Mesothelial cell of epicardium (in vitro differentiated cells): ENCODE data around the gene ATP5F1B. TPM values are rescaled to one million over a fixed set of nuclear protein-coding genes. Genes with fewer than 3 reads are reported as not detected.
A peak's percentile ranks its signal among the peaks of the same experiment; 100 is the strongest.

ENCODE experiments used
- DNase-seq, 2 experiments: peaks; one replicate each; pipeline ENCODE4 v3.0.0; 2021; ENCODE audit warnings: low spot score in 2 of 2; ENCODE audit not compliant: unreplicated experiment in 2 of 2
- H3K27ac Mint-ChIP-seq: 2 replicates; pipeline ENCODE4 v1.8.0; 2021; ENCODE audit warnings: mixed read lengths
- H3K27me3 Mint-ChIP-seq: 2 replicates; pipeline ENCODE4 v1.8.0; 2021; ENCODE audit warnings: low read depth, mixed read lengths
- H3K36me3 Mint-ChIP-seq: 2 replicates; pipeline ENCODE4 v1.8.0; 2021; ENCODE audit warnings: mixed read lengths
- H3K4me1 Mint-ChIP-seq: 2 replicates; pipeline ENCODE4 v1.8.0; 2021; ENCODE audit warnings: mixed read lengths
- H3K4me3 Mint-ChIP-seq: 2 replicates; pipeline ENCODE4 v1.8.0; 2021; ENCODE audit warnings: mild to moderate bottlenecking, moderate library complexity, mixed read lengths
- H3K9me3 Mint-ChIP-seq: 2 replicates; pipeline ENCODE4 v1.8.0; 2021; ENCODE audit warnings: mixed read lengths
- total RNA-seq: library from RNA; stranded (reverse); gene quantifications from 3 replicates; pipeline ENCODE4 v1.2.1, GENCODE V29; 2021
- TF ChIP-seq, protein P1 (sequence below): fragments of 200-600 bp; sonication (generic); IDR thresholded peaks from one replicate; pipeline ENCODE4 v1.5.0; 2021; ENCODE audit warnings: antibody characterized with exemption; ENCODE audit not compliant: unreplicated experiment

The ATP5F1B gene
- total RNA-seq, 1 donor from 2014 or later: 361 TPM

DNA sequence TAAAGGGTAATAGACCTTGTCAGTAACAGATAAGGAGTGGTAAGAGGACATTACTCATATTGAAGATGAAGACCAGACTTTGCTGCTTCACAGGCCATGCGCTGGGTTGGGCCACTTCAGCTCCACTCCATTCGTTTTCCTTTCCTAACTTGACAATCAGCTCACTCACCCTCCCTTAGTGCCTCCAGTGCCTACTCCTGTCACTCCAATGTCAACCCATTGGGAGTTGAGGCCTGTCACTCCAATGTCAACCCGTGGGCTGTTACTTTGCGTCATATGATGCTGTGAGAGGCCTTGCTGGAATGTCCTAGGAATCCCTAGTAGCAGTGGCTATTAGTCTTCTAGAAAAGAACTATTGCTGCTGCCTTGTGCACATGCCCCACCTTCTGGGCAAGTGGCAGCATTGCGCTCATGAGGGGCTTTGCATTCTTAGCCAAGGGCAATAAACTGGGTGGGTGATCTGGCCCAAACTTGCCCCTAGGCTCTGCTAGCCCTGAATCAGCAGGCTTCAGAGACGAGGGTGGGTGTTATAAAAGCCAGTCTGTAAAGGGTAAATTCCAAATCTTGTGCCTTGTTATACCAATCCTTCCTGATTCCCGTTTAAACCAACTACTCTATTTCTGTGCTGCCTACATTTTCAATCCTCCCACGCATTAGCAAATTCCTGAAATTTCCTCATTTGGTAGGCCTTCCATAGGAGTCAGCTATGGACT, 51.7 kb downstream of the ATP5F1B start:
- H3K36me3 Mint-ChIP-seq: peaks cover 16% of the 10 kb centered on the region
- H3K27ac Mint-ChIP-seq: peak overlapping the region; percentile 92
- no peaks in the 10 kb centered on the region for H3K27me3 Mint-ChIP-seq
- TF ChIP-seq, protein P1, sequence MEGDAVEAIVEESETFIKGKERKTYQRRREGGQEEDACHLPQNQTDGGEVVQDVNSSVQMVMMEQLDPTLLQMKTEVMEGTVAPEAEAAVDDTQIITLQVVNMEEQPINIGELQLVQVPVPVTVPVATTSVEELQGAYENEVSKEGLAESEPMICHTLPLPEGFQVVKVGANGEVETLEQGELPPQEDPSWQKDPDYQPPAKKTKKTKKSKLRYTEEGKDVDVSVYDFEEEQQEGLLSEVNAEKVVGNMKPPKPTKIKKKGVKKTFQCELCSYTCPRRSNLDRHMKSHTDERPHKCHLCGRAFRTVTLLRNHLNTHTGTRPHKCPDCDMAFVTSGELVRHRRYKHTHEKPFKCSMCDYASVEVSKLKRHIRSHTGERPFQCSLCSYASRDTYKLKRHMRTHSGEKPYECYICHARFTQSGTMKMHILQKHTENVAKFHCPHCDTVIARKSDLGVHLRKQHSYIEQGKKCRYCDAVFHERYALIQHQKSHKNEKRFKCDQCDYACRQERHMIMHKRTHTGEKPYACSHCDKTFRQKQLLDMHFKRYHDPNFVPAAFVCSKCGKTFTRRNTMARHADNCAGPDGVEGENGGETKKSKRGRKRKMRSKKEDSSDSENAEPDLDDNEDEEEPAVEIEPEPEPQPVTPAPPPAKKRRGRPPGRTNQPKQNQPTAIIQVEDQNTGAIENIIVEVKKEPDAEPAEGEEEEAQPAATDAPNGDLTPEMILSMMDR: peak; percentile 67
- H3K4me1 Mint-ChIP-seq: peaks cover 25% of the 10 kb centered on the region
- DNase-seq: peak; percentile 27 to 68
- H3K4me3 Mint-ChIP-seq: no peak overlapping the region
- no peaks in the 10 kb centered on the region for H3K9me3 Mint-ChIP-seq

DNA sequence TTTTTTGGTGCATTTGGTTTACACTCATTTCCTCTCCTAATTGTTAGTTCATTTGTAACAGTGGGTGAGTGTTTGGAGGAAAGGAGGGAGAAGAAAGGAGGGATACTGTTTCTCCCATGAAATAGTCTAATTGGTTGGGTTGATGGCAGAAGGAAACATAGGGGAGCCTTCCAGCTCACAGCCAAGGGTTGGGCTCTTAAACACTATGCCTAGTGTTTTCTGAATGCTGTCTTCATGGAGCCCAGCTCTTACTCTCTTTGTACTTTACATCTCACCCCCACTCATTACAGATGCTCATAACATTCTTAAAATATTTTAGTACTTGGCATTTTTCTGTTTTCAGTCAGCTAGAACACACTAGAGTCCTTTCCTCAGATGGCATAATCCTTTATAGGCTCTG, 53.8 kb downstream of the ATP5F1B start:
- Mint-ChIP-seq H3K27ac (peak overlapping the region; percentile 57), H3K36me3 (peaks cover 25% of the 10 kb centered on the region), H3K4me1 (peaks cover 22% of the 10 kb centered on the region), H3K9me3 (no peaks in the 10 kb centered on the region), H3K27me3 (no peaks in the 10 kb centered on the region), H3K4me3 (no peak overlapping the region)
- no peak for DNase-seq
- TF ChIP-seq, protein P1: no peak

DNA sequence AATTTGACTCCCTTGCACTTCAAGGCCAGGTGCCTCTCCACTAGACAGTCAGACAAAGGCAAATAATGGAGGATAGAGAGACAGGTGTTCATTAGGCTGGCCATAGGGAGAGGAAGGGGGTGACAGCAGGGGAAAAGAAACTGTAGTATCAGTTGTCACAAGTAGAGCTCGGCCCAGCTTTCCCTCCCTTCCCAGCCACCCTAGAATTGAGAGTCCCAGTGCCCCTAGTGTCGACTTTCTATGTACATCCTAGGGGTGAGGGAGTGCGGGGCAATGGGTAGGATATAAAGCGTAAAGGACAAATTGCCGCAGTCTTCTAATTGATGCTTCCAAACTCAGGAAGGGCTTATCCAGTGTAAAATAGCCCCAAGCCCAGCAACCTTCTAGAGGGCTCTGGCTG, 54.7 kb downstream of the ATP5F1B start:
- peak overlapping the region; percentile 17 for H3K27ac Mint-ChIP-seq
- TF ChIP-seq, protein P1: no peak
- no peaks in the 10 kb centered on the region for H3K27me3 Mint-ChIP-seq
- peaks cover 25% of the 10 kb centered on the region for H3K36me3 Mint-ChIP-seq
- peaks cover 20% of the 10 kb centered on the region for H3K4me1 Mint-ChIP-seq
- H3K9me3 Mint-ChIP-seq: no peaks in the 10 kb centered on the region
- no peak overlapping the region for H3K4me3 Mint-ChIP-seq
- no peak for DNase-seq

DNA sequence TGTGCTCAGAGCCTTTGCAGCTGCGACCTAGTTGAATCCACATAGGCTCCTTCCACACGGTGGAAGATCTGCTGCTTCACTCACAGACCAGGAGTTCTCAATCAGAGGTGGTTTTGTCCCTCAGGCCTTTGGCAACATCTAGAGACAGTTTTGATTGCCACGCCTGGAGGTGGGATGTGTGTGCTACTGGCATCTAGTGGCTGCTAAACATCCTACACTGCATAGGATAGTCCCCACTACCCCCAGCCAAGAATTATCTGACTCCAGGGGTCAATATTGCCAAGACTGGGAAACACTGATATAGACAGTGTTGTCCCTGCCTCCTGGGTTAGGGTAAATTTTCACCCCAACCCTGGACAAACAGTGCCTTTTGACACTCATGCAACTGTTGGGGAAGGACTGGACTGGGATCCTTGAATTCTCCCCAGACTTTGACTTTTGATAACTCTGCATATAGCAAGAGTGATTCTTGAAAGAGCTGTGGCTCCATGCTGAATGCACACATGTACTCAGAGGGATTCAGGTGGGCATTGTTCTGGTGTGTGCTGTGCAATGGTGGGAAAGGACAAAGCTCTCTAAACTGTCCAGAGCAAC, 55.5 kb downstream of the ATP5F1B start:
- Mint-ChIP-seq H3K4me3 (no peak overlapping the region), H3K36me3 (peaks cover 25% of the 10 kb centered on the region), H3K4me1 (peaks cover 20% of the 10 kb centered on the region), H3K9me3 (no peaks in the 10 kb centered on the region), H3K27ac (peak overlapping the region; percentile 60), H3K27me3 (no peaks in the 10 kb centered on the region)
- DNase-seq: no peak
- TF ChIP-seq, protein P1: no peak

DNA sequence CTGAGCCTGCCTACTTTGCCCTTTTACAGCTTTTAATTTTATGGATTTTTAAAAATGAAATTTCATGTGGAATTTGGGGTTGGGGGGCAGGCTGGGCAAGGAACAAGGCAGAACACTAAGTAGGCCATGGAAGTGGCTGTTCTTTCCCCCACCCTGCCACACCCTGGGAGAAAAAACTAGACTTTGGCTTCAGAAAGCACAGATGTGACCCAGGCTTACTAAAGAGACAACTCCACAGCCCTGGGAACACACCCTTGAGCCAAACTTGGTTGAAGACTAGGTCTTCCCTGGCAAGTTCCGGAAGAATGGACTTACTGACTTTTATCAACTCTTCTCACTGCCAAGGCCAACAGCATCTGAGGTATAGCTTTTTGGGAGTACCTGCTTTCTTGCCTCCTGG, 56.0 kb downstream of the ATP5F1B start:
- H3K4me3 Mint-ChIP-seq: no peak overlapping the region
- peaks cover 18% of the 10 kb centered on the region for H3K4me1 Mint-ChIP-seq
- no peak overlapping the region for H3K27ac Mint-ChIP-seq
- H3K27me3 Mint-ChIP-seq: no peaks in the 10 kb centered on the region
- DNase-seq: no peak
- no peaks in the 10 kb centered on the region for H3K9me3 Mint-ChIP-seq
- TF ChIP-seq, protein P1: no peak
- H3K36me3 Mint-ChIP-seq: peaks cover 28% of the 10 kb centered on the region

Other genes with a start within 250 kb of the ATP5F1B start
- gene TIMELESS, start 196.6 kb downstream of the ATP5F1B start, total RNA-seq: 26.3 to 27.9 TPM (median 27.6 TPM) in 3 replicates
- gene MIP, start 191.3 kb downstream of the ATP5F1B start, total RNA-seq: not detected in 3 replicates
- 5.7 to 6.0 TPM (median 5.7 TPM) in 3 replicates for gene SPRYD4, start 177.4 kb downstream of the ATP5F1B start, total RNA-seq
- 2.2 to 2.9 TPM (median 2.9 TPM) in 3 replicates for gene GLS2, start 157.8 kb downstream of the ATP5F1B start, total RNA-seq
- gene RBMS2, start 124.2 kb downstream of the ATP5F1B start, total RNA-seq: 78.0 to 89.3 TPM (median 84.3 TPM) in 3 replicates
- 99.4 to 107 TPM (median 105 TPM) in 3 replicates for gene BAZ2A, start 15.7 kb downstream of the ATP5F1B start, total RNA-seq
- gene PTGES3, start 42.3 kb upstream of the ATP5F1B start, total RNA-seq: 155 to 161 TPM (median 157 TPM) in 3 replicates
- gene NACA, start 79.3 kb upstream of the ATP5F1B start, total RNA-seq: 919 to 987 TPM (median 980 TPM) in 3 replicates
- gene PRIM1, start 106.3 kb upstream of the ATP5F1B start, total RNA-seq: 13.0 to 13.2 TPM (median 13.2 TPM) in 3 replicates
- gene HSD17B6, start 117.3 kb upstream of the ATP5F1B start, total RNA-seq: 0.22 to 0.36 TPM (median 0.27 TPM) in 3 replicates